Activated CD8-positive, alpha-beta memory T cell treated with anti-CD3 and anti-CD28 coated beads for 36 hours (primary cell): Measurements from ENCODE around the gene PAMR1. TPM values are rescaled to one million over a fixed set of nuclear protein-coding genes. Genes with fewer than 3 reads are reported as not detected.

ENCODE experiments used
- CTCF ChIA-PET: fragments of 350-600 bp; sonication (Branson Sonifier 250); formaldehyde crosslinking; loops from one replicate; lab custom pipeline; 2021; ENCODE audit warnings: antibody characterized with exemption; lab: Charles Lee
- POLR2A ChIA-PET: fragments of 350-600 bp; sonication (Branson Sonifier 250); formaldehyde crosslinking; loops from one replicate; lab custom pipeline; 2021; ENCODE audit warnings: antibody characterized with exemption; lab: Charles Lee
- total RNA-seq, 2 experiments: library from RNA; stranded (reverse); gene quantifications; one replicate each; pipeline ENCODE4 v1.2.3, GENCODE V29; 2021

PAMR1 gene
- total RNA-seq, 2 experiments from 2014 or later = not detected

- POLR2A ChIA-PET = no interaction called here
- CTCF ChIA-PET = no interaction called here
Observed at GRCh38 chr11:35511666-35512065, 13.8 kb downstream of the PAMR1 start.

- ChIA-PET CTCF (interaction anchor here (0.7 kb wide), 1 partner anchor 134 kb away, joined by 3 read pairs; no protein-coding TSS in a partner anchor), POLR2A (no interaction called here)
Observed at GRCh38 chr11:35507688-35508087, 17.7 kb downstream of the PAMR1 start.

DNA sequence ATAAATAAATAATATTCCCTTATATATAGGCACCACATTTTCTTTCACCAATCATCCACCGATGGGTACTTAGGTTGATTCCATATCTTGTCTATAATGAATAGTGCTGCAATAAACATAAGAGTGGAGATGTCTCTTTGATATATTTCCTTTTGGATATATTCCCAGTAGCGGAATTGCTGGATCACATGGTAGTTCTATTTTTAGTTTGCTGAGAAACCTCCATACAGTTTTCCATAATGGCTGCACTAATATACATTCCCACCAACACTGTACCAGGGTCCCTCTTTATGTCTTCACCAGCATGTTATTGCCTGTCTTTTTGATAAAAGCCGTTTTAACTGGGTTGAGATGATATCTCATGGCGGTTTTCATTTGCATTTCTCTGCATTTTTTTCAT lies 23.6 kb downstream of the PAMR1 start:
- ChIA-PET POLR2A (no interaction called here), CTCF (no interaction called here)

DNA sequence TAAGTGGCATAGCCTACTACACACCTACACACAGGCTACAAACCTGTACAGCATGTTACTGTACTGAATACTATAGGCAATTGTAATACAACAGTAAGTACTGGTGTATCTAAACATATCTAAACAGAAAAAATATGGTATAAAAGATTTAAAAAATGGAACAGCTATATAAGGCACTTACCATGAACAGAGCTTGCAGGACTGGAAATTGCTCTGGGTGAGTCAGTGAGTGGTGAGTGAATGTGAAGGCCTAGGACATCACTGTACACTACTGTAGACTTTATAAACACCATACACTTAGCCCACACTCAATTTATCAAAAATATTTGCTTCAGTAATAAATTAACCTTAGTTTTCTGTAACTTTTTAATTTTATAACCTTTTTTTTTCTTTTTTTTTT lies 24.7 kb downstream of the PAMR1 start:
- ChIA-PET POLR2A (no interaction called here), CTCF (no interaction called here)

GRCh38 chr11:35496416-35496815 lies 29.0 kb downstream of the PAMR1 start:
- ChIA-PET POLR2A (no interaction called here), CTCF (no interaction called here)

- POLR2A ChIA-PET = no interaction called here
- CTCF ChIA-PET = no interaction called here
Observed at GRCh38 chr11:35494957-35495490, 30.4 kb downstream of the PAMR1 start.

- CTCF ChIA-PET = no interaction called here
- POLR2A ChIA-PET = no interaction called here
Observed at GRCh38 chr11:35491231-35491871, 34.1 kb downstream of the PAMR1 start.

DNA sequence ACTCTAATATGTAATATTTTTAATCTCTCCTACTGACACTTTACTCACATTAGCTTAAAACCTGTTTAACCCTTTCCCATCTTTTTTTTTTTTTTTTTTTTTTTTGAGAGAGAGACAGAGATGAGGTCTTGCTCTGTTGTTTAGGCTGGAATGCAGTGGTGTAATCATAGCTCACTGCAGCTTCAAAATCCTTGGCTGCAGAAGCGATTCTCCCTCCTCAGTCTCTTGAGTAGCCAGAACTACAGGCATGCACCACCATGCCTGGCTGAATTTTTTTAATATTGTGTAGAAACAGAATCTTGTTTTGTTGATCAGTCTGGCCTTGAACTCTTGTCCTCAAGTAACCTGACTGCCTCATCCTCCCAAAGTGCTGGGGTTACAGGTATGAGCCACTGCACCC lies 37.3 kb downstream of the PAMR1 start:
- ChIA-PET CTCF (interaction anchor here (0.6 kb wide), 2 partner anchors 254 to 974 kb away, joined by 3 to 5 read pairs; no protein-coding TSS in a partner anchor), POLR2A (interaction anchor here (0.7 kb wide), 1 partner anchor 1734 kb away, joined by 9 read pairs; no protein-coding TSS in a partner anchor)

GRCh38 chr11:35487532-35488078 lies 37.8 kb downstream of the PAMR1 start:
- POLR2A ChIA-PET = no interaction called here
- CTCF ChIA-PET = interaction anchor here (0.7 kb wide), 1 partner anchor 105 kb away, joined by 3 read pairs; no protein-coding TSS in a partner anchor

DNA sequence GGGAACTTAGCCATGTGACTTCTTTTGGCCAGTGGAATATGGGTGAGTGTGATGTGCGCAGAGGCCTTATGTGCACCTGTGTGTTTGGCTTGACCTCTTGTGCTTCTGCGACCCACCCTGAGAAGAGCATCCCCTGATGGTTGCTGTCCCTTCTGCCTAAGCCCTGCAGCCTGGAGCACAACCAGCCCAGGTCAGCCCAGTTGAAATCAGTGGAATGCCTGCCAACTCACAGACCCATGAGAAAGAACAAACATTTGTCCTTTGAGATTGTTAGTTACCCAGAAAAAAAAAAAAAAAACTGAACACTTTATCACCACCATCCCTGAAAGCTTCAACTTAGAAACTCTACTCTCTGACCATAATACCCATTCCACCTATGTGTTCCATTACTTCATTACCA lies 38.5 kb downstream of the PAMR1 start:
- CTCF ChIA-PET = interaction anchor here (0.7 kb wide), 1 partner anchor 105 kb away, joined by 3 read pairs; no protein-coding TSS in a partner anchor
- POLR2A ChIA-PET = no interaction called here

GRCh38 chr11:35486446-35486845 lies 39.0 kb downstream of the PAMR1 start:
- ChIA-PET CTCF (no interaction called here), POLR2A (no interaction called here)

GRCh38 chr11:35485656-35486322 lies 39.6 kb downstream of the PAMR1 start:
- ChIA-PET POLR2A (no interaction called here), CTCF (interaction anchor here (0.6 to 0.9 kb wide), 2 partner anchors 12 to 604 kb away, joined by 3 read pairs; no protein-coding TSS in a partner anchor)

GRCh38 chr11:35484435-35484834 lies 41.0 kb downstream of the PAMR1 start:
- POLR2A ChIA-PET = no interaction called here
- CTCF ChIA-PET = no interaction called here

- ChIA-PET CTCF (no interaction called here), POLR2A (no interaction called here)
Observed at GRCh38 chr11:35483131-35483820, 42.1 kb downstream of the PAMR1 start.

- CTCF ChIA-PET = no interaction called here
- POLR2A ChIA-PET = no interaction called here
Observed at GRCh38 chr11:35479731-35480130, 45.7 kb downstream of the PAMR1 start.

DNA sequence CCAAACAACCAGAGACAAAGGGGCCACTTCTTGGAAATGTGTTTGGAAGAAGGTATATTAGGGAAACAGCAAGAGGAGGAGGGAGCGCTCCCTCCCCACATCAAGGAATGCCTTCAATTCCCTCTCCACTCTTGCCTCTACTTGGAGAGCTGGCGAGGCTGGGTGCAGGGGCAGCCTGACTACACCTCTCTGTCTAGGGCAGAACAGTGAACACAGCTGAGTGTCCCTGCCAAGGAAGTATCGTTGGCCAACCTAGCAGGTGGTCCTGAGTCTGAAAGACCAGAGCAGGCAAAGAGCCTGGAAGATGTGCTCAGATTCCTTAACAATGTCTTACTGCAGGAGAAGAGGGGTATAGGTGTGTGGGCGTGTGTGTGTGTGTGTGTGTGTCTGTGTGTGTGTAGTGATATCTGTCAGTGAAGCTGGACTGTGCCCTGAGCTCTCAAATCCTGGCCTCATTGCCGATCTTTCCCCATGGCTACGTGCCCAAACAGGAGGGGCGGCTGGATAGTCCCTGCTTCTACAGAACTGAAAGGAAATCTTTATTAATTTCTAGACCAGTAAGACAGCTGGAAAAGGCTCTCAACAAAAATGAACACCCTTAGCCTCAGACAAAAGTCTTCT lies 46.8 kb downstream of the PAMR1 start:
- CTCF ChIA-PET = interaction anchor here (0.7 kb wide), 1 partner anchor 50 kb away, joined by 3 read pairs; no protein-coding TSS in a partner anchor
- POLR2A ChIA-PET = no interaction called here

GRCh38 chr11:35477901-35478300 lies 47.5 kb downstream of the PAMR1 start:
- CTCF ChIA-PET = no interaction called here
- POLR2A ChIA-PET = no interaction called here

GRCh38 chr11:35474688-35475087 lies 50.7 kb downstream of the PAMR1 start:
- CTCF ChIA-PET = no interaction called here
- POLR2A ChIA-PET = no interaction called here

- CTCF ChIA-PET = interaction anchor here (1.2 kb wide), 1 partner anchor 11 kb away, joined by 3 read pairs; no protein-coding TSS in a partner anchor
Observed at GRCh38 chr11:35473795-35474374, 51.5 kb downstream of the PAMR1 start.

More at GRCh38 chr11:35473795-35474374, 51.5 kb downstream of the PAMR1 start:
- POLR2A ChIA-PET = no interaction called here
